Erythroblast (primary cell): ENCODE results near the gene PDE3A.
A peak's percentile ranks its signal among the peaks of the same experiment; 100 is the strongest.

Source experiments
- DNase-seq, 2 experiments: peaks; one replicate each; lab custom pipeline; 2025; lab: John Stamatoyannopoulos, UW
- GATA1 ChIP-seq: IDR thresholded peaks from 2 replicates; pipeline ENCODE4 v1.6.1; 2011; ENCODE audit warnings: low read depth, mild to moderate bottlenecking, control low read depth, low read length, moderate library complexity
- POLR2A ChIP-seq: IDR thresholded peaks from 2 replicates; pipeline ENCODE4 v1.6.1; 2011; ENCODE audit warnings: mild to moderate bottlenecking, low read length

PDE3A gene

GRCh38 chr12:20446836-20447235 is 78.5 kb downstream of the PDE3A start:
- DNase-seq, result peak in 1 of 2 experiments; percentile 11

GRCh38 chr12:20448781-20449180 is 80.4 kb downstream of the PDE3A start:
- TF ChIP-seq POLR2A (no peak), GATA1 (no peak)
- DNase-seq, result no peak

More at GRCh38 chr12:20446836-20447235, 78.5 kb downstream of the PDE3A start:
- TF ChIP-seq POLR2A (no peak), GATA1 (no peak)

GRCh38 chr12:20450591-20451180 is 82.3 kb downstream of the PDE3A start:
- DNase-seq, result no peak
- TF ChIP-seq GATA1 (no peak), POLR2A (no peak)

- TF ChIP-seq POLR2A (no peak), GATA1 (no peak)
Measured at GRCh38 chr12:20451761-20452160, 83.4 kb downstream of the PDE3A start.

GRCh38 chr12:20452496-20453010 is 84.2 kb downstream of the PDE3A start:
- TF ChIP-seq GATA1 (no peak), POLR2A (no peak)
- no peak for DNase-seq

More at GRCh38 chr12:20451761-20452160, 83.4 kb downstream of the PDE3A start:
- no peak for DNase-seq

- no peak for DNase-seq
- TF ChIP-seq POLR2A (no peak), GATA1 (no peak)
Measured at GRCh38 chr12:20453756-20454310, 85.5 kb downstream of the PDE3A start.

GRCh38 chr12:20455001-20455706 is 86.8 kb downstream of the PDE3A start:
- no peak for DNase-seq
- TF ChIP-seq GATA1 (no peak), POLR2A (no peak)

- no peak for TF ChIP-seq POLR2A
- TF ChIP-seq GATA1, result no peak
- no peak for DNase-seq
Measured at GRCh38 chr12:20457582-20457981, 89.2 kb downstream of the PDE3A start.

GRCh38 chr12:20458011-20458410 is 89.7 kb downstream of the PDE3A start:
- no peak for DNase-seq
- TF ChIP-seq GATA1 (no peak), POLR2A (no peak)

GRCh38 chr12:20459920-20460319 is 91.6 kb downstream of the PDE3A start:
- no peak for TF ChIP-seq GATA1
- TF ChIP-seq POLR2A, result no peak
- DNase-seq, result no peak

GRCh38 chr12:20460956-20461355 is 92.6 kb downstream of the PDE3A start:
- TF ChIP-seq GATA1 (no peak), POLR2A (no peak)
- DNase-seq, result no peak

GRCh38 chr12:20463913-20464524 is 95.7 kb downstream of the PDE3A start:
- DNase-seq, result peak; percentile 5 to 30

GRCh38 chr12:20469300-20469699 is 101.0 kb downstream of the PDE3A start:
- TF ChIP-seq GATA1, result no peak
- no peak for TF ChIP-seq POLR2A
- DNase-seq, result no peak

More at GRCh38 chr12:20463913-20464524, 95.7 kb downstream of the PDE3A start:
- TF ChIP-seq POLR2A (no peak), GATA1 (no peak)
